ENCODE measurements around the gene C12orf60.
A peak's percentile ranks its signal among the peaks of the same experiment; 100 is the strongest.

The C12orf60 gene

GRCh38 chr12:14833952-14834351, 30.5 kb downstream of the C12orf60 start:
- no peak for DNase-seq (ENCODE audit: low read depth in 3 of 3, low spot score in 1 of 3)

GRCh38 chr12:14834509-14834908, 31.0 kb downstream of the C12orf60 start:
- no peak for DNase-seq (ENCODE audit: low read depth in 3 of 3, low spot score in 1 of 3)

- no peak for DNase-seq (ENCODE audit: low read depth in 3 of 3, low spot score in 1 of 3)
These were observed 33.1 kb downstream of the C12orf60 start for GRCh38 chr12:14836336-14837210.

- DNase-seq (ENCODE audit: low read depth in 3 of 3, low spot score in 1 of 3), result no peak
These were observed 35.8 kb downstream of the C12orf60 start for GRCh38 chr12:14839262-14839661.

GRCh38 chr12:14840616-14841015, 37.1 kb downstream of the C12orf60 start:
- DNase-seq (ENCODE audit: low read depth in 3 of 3, low spot score in 1 of 3), result no peak

- DNase-seq (ENCODE audit: low read depth in 3 of 3, low spot score in 1 of 3), result no peak
These were observed 38.3 kb downstream of the C12orf60 start for GRCh38 chr12:14841761-14842160.

- DNase-seq (ENCODE audit: low read depth in 3 of 3, low spot score in 1 of 3), result no peak
These were observed 38.8 kb downstream of the C12orf60 start for GRCh38 chr12:14842315-14842714.

- no peak for DNase-seq (ENCODE audit: low read depth in 3 of 3, low spot score in 1 of 3)
These were observed 40.0 kb downstream of the C12orf60 start, which contains the start of gene ART4 for GRCh38 chr12:14843425-14843887. Gene ART4 (minus strand): TSS chr12:14843526. CDS start chr12:14843113, 413 bp downstream.

GRCh38 chr12:14844401-14844800, 40.9 kb downstream of the C12orf60 start:
- DNase-seq (ENCODE audit: low read depth in 3 of 3, low spot score in 1 of 3), result no peak

- peak in 1 of 3 donors; percentile 2 for DNase-seq (ENCODE audit: low read depth in 3 of 3, low spot score in 1 of 3)
These were observed 41.9 kb downstream of the C12orf60 start for GRCh38 chr12:14845350-14845750.

- DNase-seq (ENCODE audit: low read depth in 3 of 3, low spot score in 1 of 3), result no peak
These were observed 42.6 kb downstream of the C12orf60 start for GRCh38 chr12:14846042-14846587.

GRCh38 chr12:14846876-14847580, 43.6 kb downstream of the C12orf60 start:
- no peak for DNase-seq (ENCODE audit: low read depth in 3 of 3, low spot score in 1 of 3)

- DNase-seq (ENCODE audit: low read depth in 3 of 3, low spot score in 1 of 3), result no peak
These were observed 46.2 kb downstream of the C12orf60 start for GRCh38 chr12:14849661-14850060.

- no peak for DNase-seq (ENCODE audit: low read depth in 3 of 3, low spot score in 1 of 3)
These were observed 47.6 kb downstream of the C12orf60 start for GRCh38 chr12:14850929-14851663.

- DNase-seq (ENCODE audit: low read depth in 3 of 3, low spot score in 1 of 3), result no peak
These were observed 49.4 kb downstream of the C12orf60 start for GRCh38 chr12:14852880-14853279.

GRCh38 chr12:14853961-14854360, 50.5 kb downstream of the C12orf60 start:
- DNase-seq (ENCODE audit: low read depth in 3 of 3, low spot score in 1 of 3), result no peak

GRCh38 chr12:14854586-14855183, 51.2 kb downstream of the C12orf60 start:
- DNase-seq (ENCODE audit: low read depth in 3 of 3, low spot score in 1 of 3), result no peak

GRCh38 chr12:14858513-14858912, 55.0 kb downstream of the C12orf60 start:
- no peak for DNase-seq (ENCODE audit: low read depth in 3 of 3, low spot score in 1 of 3)

- DNase-seq (ENCODE audit: low read depth in 3 of 3, low spot score in 1 of 3), result no peak
These were observed 57.0 kb downstream of the C12orf60 start for GRCh38 chr12:14860490-14860889.

- no peak for DNase-seq (ENCODE audit: low read depth in 3 of 3, low spot score in 1 of 3)
These were observed 65.5 kb downstream of the C12orf60 start for GRCh38 chr12:14868916-14869506.
